SK-N-SH treated with all-trans-retinoic acid at 6 μM for 48 hours (cell line): ENCODE results near the gene PPP1R12B.
"Not testable (repeated sequence)": the region's sequence is repeated elsewhere in the genome, so short reads cannot be mapped to it uniquely, and the experiment has no call there.

Experiments used
- ATAC-seq: fragments of 200-7000 bp; cut with Tn5 transposase; 3 replicates; pipeline ENCODE4 v1.9.1; 2020; ENCODE audit warnings: mild to moderate bottlenecking, moderate library complexity
- ARNTL ChIP-seq: fragments of 450-650 bp; formaldehyde crosslinking; IDR thresholded peaks from 2 replicates; pipeline ENCODE4 v1.5.0; 2020; ENCODE audit warnings: low read depth, mild to moderate bottlenecking, moderate library complexity, borderline replicate concordance
- CREB5 ChIP-seq: fragments of 250-450 bp; sonication (Bioruptor Pico); IDR thresholded peaks from 2 replicates; pipeline ENCODE4 v1.5.1; 2020; ENCODE audit warnings: low read depth, mild to moderate bottlenecking, moderate library complexity
- CSDC2 ChIP-seq: fragments of 250-450 bp; sonication (Bioruptor Pico); IDR thresholded peaks from 2 replicates; pipeline ENCODE4 v1.5.0; 2020; ENCODE audit warnings: mild to moderate bottlenecking, moderate library complexity
- CSRNP3 ChIP-seq: fragments of 250-450 bp; sonication (Bioruptor Pico); IDR thresholded peaks from 2 replicates; pipeline ENCODE4 v1.5.1; 2021; ENCODE audit warnings: mild to moderate bottlenecking, moderate library complexity
- GLIS3 ChIP-seq: fragments of 250-450 bp; sonication (Bioruptor Pico); IDR thresholded peaks from 2 replicates; pipeline ENCODE4 v1.5.0; 2020; ENCODE audit warnings: mild to moderate bottlenecking, moderate library complexity
- ISL1 ChIP-seq: fragments of 250-450 bp; sonication (Bioruptor Pico); IDR thresholded peaks from 2 replicates; pipeline ENCODE4 v2.1.2; 2022; ENCODE audit warnings: mild to moderate bottlenecking, moderate library complexity
- OSR1 ChIP-seq: fragments of 250-450 bp; sonication (Bioruptor Pico); IDR thresholded peaks from 2 replicates; pipeline ENCODE4 v1.8.0; 2022; ENCODE audit warnings: moderate library complexity, mild to moderate bottlenecking, inconsistent platforms
- PATZ1 ChIP-seq: fragments of 250-450 bp; sonication (Bioruptor Pico); IDR thresholded peaks from 2 replicates; pipeline ENCODE4 v1.8.0; 2020; ENCODE audit warnings: mild to moderate bottlenecking, moderate library complexity, borderline replicate concordance
- POU6F1 ChIP-seq: fragments of 250-450 bp; sonication (Bioruptor Pico); IDR thresholded peaks from 2 replicates; pipeline ENCODE4 v1.8.0; 2021; ENCODE audit warnings: low read depth, mild to moderate bottlenecking, moderate library complexity, borderline replicate concordance
- PPARA ChIP-seq: fragments of 250-450 bp; sonication (Bioruptor Pico); IDR thresholded peaks from 2 replicates; pipeline ENCODE4 v1.5.0; 2020; ENCODE audit warnings: mild to moderate bottlenecking, borderline replicate concordance
- RARB ChIP-seq: fragments of 250-450 bp; sonication (Bioruptor Pico); IDR thresholded peaks from 2 replicates; pipeline ENCODE4 v1.8.0; 2021; ENCODE audit warnings: mild to moderate bottlenecking, moderate library complexity
- TCF4 ChIP-seq: fragments of 250-450 bp; sonication (Bioruptor Pico); IDR thresholded peaks from 2 replicates; pipeline ENCODE4 v1.8.0; 2021; ENCODE audit warnings: mild to moderate bottlenecking, moderate library complexity, borderline replicate concordance
- TOX ChIP-seq: fragments of 250-450 bp; sonication (Bioruptor Pico); IDR thresholded peaks from 2 replicates; pipeline ENCODE4 v1.8.0; 2021; ENCODE audit warnings: mild to moderate bottlenecking, moderate library complexity, borderline replicate concordance
- ZFP3 ChIP-seq: fragments of 250-450 bp; sonication (Bioruptor Pico); IDR thresholded peaks from 2 replicates; pipeline ENCODE4 v1.5.0; 2020; ENCODE audit warnings: mild to moderate bottlenecking, moderate library complexity
- ZFP30 ChIP-seq: fragments of 450-650 bp; formaldehyde crosslinking; IDR thresholded peaks from 2 replicates; pipeline ENCODE4 v1.5.0; 2022; ENCODE audit warnings: mild to moderate bottlenecking, moderate library complexity
- ZNF565 ChIP-seq: fragments of 450-650 bp; formaldehyde crosslinking; conservative IDR thresholded peaks from 2 replicates; pipeline ENCODE4 v1.5.0; 2020; ENCODE audit warnings: low read depth, mild to moderate bottlenecking, moderate library complexity
- ZNF8 ChIP-seq: fragments of 450-650 bp; formaldehyde crosslinking; IDR thresholded peaks from 2 replicates; pipeline ENCODE4 v1.5.0; 2020; ENCODE audit warnings: mild to moderate bottlenecking, moderate library complexity

Gene PPP1R12B

GRCh38 chr1:202551683-202552082 lies 203.2 kb downstream of the PPP1R12B start (continued):
- TF ChIP-seq POU6F1 (CRISPR knock-in tag) = no peak
- TF ChIP-seq PATZ1 (CRISPR knock-in tag) = no peak
- TF ChIP-seq CSRNP3 (CRISPR knock-in tag) = no peak

GRCh38 chr1:202552615-202553014 lies 204.1 kb downstream of the PPP1R12B start:
- peak; percentile 87 for ATAC-seq
- TF ChIP-seq ZFP3 (peak; percentile 61; the same call in 1 of the 2 replicates), TOX (CRISPR knock-in tag) (0 out of 2 replicates have a peak, but pooled peaks have one; percentile 17)

GRCh38 chr1:202553078-202553477 lies 204.6 kb downstream of the PPP1R12B start:
- not testable (repeated sequence) for ATAC-seq

GRCh38 chr1:202553560-202554038 lies 205.1 kb downstream of the PPP1R12B start:
- peak; percentile 9 for ATAC-seq
- TF ChIP-seq PATZ1 (CRISPR knock-in tag) = no peak
- TF ChIP-seq CSDC2 (CRISPR knock-in tag) = no peak
- no peak for TF ChIP-seq ZFP3
- TF ChIP-seq RARB (CRISPR knock-in tag) = no peak
- TF ChIP-seq ISL1 (CRISPR knock-in tag) = peak; percentile 36
- TF ChIP-seq POU6F1 (CRISPR knock-in tag) = no peak
- no peak for TF ChIP-seq TOX (CRISPR knock-in tag)

- not testable (repeated sequence) for ATAC-seq
Observed at GRCh38 chr1:202554619-202555018, 206.1 kb downstream of the PPP1R12B start.

GRCh38 chr1:202556037-202556436 lies 207.5 kb downstream of the PPP1R12B start:
- not testable (repeated sequence) for ATAC-seq

- not testable (repeated sequence) for ATAC-seq
Observed at GRCh38 chr1:202557662-202558061, 209.2 kb downstream of the PPP1R12B start.

GRCh38 chr1:202561240-202561639 lies 212.7 kb downstream of the PPP1R12B start:
- peak; percentile 18; the same call in 1 of the 3 replicates for ATAC-seq

More at GRCh38 chr1:202561240-202561639, 212.7 kb downstream of the PPP1R12B start:
- TF ChIP-seq TCF4 (CRISPR knock-in tag) (no peak), PPARA (CRISPR knock-in tag) (no peak), ZNF8 (CRISPR knock-in tag) (no peak), ZFP30 (CRISPR knock-in tag) (no peak), GLIS3 (CRISPR knock-in tag) (no peak), POU6F1 (CRISPR knock-in tag) (no peak), CREB5 (CRISPR knock-in tag) (no peak), ZNF565 (CRISPR knock-in tag) (no peak), RARB (CRISPR knock-in tag) (no peak), ARNTL (CRISPR knock-in tag) (no peak), OSR1 (CRISPR knock-in tag) (no peak)
- TF ChIP-seq, all 23 proteins: peak for 0
